22Rv1 (cell line): ENCODE results near the gene TNS1.

Experiments
- CTCF ChIP-seq: fragments of 450-650 bp; IDR thresholded peaks from 2 replicates; pipeline ENCODE4 v1.5.1; 2017; ENCODE audit warnings: mild to moderate bottlenecking
- ZFX ChIP-seq: fragments of 450-650 bp; IDR thresholded peaks from 2 replicates; pipeline ENCODE4 v1.6.1; 2017; ENCODE audit warnings: antibody characterized with exemption, borderline replicate concordance

- TF ChIP-seq CTCF (no peak), ZFX (no peak)
Observed at GRCh38 chr2:217918308-217919024, 84.3 kb downstream of the TNS1 start.
